ENCODE results near the gene CPA2.
A peak's percentile ranks its signal among the peaks of the same experiment; 100 is the strongest.

The CPA2 gene

DNA sequence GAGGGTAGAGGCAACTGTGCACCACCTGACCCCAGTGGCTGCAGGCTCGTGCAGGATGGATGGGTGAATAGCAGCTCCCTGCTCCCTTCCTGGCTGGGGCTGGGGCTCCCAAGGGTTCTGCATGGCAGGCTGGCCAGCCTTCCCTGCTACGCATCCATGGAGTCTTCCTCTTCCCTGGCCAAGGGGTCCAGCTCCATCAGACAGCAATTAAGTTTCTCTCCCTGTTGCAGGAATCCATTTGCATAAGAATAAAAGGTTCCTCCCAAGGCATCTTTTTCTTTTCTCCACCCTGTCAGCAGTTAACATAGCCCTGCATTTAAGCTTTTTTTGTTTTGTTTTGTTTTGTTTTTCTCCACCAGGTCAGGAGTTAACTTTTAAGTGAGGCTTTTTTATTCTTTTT, 10.0 kb upstream of the CPA2 start:
- DNase-seq: no peak

- DNase-seq: no peak
Observed at GRCh38 chr7:130258494-130259078, 8.1 kb upstream of the CPA2 start.

- no peak for DNase-seq
Observed at GRCh38 chr7:130262448-130262847, 4.2 kb upstream of the CPA2 start.

GRCh38 chr7:130263130-130263529, 3.5 kb upstream of the CPA2 start:
- no peak for DNase-seq

- no peak for DNase-seq
Observed at GRCh38 chr7:130266961-130267321, 278 bp downstream of the CPA2 start.

GRCh38 chr7:130268463-130269317, 2.0 kb downstream of the CPA2 start:
- no peak for DNase-seq

DNA sequence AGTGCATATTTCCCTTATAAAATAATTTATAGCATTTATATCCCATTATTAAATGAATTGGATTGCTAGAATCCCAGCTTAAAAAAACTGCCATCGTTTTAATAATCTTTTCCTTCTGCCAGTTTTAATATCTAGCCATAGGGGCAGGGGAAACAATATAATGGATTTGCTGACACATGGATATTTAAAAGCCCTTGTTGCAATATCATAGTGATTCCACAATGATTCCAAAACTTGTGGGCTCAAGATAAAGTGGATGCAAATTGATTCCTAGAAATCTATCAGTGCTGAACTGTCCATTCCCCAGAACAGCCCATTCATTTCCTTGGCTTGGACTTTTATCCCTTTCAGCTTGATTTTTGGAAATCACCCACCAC, 2.6 kb downstream of the CPA2 start:
- DNase-seq: no peak

GRCh38 chr7:130270947-130271800, 4.5 kb downstream of the CPA2 start:
- no peak for DNase-seq

DNA sequence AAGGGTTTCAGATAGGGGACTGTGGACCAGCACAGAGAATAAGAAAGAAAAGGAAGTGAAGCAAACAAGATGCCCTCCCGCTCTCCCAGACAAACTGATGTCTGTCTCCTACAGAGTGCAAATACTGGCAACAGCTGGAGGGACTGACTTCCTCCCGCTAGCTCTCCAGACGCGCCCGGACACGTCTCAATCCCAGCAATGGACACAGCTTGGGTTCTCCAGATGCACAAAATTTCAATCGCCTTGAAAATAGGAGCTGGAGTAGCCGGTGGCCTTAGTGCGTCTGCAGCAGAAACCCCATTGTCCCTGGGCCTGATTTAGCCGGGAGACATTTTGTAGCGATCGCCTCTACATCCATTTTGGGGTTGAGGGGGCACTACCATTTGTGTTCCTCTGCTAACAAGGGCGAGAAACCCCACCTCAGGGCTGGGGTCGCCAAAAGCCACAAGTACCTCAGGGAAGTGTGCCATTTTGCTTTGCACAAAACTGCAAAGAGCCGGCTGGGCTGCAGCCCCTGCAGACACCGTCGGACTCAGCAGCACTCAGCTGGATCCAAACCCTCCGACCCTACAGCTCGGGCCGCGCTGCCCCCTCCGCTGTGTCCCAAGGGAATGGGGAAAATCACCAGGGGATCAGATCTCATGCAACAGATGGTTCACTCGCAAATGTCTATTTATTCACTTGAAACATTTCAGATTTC, 5.9 kb downstream of the CPA2 start:
- no peak for DNase-seq

- peak; percentile 87 for DNase-seq
Observed at GRCh38 chr7:130273081-130273932, 6.6 kb downstream of the CPA2 start.

- DNase-seq: peak; percentile 42
Observed at GRCh38 chr7:130273933-130274255, 7.2 kb downstream of the CPA2 start.

DNA sequence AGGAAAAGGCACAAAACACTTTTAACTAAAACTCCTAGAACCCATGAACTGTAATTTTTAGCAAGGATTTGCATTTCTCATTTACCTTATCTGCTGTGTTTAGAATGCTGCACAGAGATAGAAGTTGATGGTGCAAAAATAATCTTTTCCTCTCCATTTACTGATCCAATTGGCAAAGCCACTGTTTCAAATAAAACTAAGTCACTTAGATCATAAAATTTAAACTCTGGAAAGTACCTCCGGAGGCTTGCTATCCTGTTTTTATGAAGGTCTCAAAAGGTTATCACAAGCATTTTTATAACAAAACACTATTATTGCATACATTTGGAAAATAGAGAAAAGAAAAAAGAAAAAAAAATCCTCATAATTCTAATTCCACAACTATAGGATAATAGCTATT, 7.6 kb downstream of the CPA2 start:
- no peak for DNase-seq

GRCh38 chr7:130274983-130275591, 8.4 kb downstream of the CPA2 start:
- peak; percentile 12 for DNase-seq

DNA sequence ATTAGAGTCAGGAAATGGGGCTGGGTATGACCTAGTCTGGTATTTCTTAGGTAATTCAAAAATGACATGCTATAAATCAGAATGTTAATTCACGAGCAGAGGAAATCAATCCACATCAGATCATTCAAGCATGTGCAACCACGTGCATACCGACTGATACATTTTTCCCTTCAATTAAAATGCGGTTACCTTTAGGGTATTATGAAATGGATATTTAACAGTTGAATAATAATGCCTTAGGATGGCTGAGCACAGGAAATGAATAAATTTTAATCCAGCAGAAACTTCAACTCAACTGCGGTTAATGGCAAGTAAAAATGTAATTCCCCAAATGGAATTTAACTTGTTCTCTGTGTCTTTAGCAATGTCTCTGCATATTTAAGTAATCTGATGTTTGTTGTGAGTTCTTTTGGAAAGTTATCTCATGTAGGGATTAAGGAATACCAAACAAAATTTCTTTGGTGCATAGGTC, 9.2 kb downstream of the CPA2 start:
- DNase-seq: no peak

DNA sequence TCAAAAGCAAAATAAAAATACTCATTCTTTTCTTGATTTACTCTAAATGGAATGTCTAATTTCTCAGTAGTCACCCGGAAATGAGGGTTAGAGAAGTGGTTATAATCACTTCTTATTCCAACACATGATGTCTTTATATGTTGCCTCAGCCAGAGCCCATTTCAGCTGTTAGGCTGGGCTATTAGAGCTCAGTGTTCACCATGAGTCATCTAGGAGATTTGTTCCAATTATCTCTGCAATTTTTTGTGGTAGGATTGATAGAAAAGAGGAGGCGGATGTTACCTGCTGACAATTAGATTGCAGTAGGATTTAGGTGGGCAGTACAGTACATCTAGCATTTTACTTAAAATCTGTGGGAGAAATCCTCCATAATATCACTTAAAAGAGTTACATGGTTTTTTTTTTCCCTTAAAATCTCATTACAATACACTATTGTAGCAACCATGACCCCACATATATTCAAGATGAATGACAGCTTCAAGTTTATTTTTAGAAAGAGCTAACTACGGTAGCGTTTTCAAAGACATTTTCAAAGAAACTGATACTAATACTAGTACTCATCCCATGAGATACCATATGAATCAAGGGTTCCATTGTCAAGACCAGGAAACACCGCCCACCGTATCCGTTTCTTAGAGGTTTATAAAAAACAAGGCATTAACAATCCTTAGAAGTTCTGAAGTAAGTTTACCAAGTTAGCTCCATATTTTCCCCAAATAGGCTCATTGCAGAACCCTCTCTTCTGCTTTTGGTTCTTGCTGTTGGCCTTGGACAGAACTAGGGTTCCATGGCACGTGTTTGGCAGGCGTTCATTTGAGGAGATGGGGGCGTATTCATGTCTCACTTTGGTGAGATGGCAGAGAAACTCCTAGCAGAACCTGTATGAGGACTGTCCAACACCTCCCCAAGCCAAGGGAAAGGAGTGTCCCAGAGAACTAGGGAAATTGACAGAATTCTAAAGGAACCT, 10.4 kb downstream of the CPA2 start:
- DNase-seq: no peak

DNA sequence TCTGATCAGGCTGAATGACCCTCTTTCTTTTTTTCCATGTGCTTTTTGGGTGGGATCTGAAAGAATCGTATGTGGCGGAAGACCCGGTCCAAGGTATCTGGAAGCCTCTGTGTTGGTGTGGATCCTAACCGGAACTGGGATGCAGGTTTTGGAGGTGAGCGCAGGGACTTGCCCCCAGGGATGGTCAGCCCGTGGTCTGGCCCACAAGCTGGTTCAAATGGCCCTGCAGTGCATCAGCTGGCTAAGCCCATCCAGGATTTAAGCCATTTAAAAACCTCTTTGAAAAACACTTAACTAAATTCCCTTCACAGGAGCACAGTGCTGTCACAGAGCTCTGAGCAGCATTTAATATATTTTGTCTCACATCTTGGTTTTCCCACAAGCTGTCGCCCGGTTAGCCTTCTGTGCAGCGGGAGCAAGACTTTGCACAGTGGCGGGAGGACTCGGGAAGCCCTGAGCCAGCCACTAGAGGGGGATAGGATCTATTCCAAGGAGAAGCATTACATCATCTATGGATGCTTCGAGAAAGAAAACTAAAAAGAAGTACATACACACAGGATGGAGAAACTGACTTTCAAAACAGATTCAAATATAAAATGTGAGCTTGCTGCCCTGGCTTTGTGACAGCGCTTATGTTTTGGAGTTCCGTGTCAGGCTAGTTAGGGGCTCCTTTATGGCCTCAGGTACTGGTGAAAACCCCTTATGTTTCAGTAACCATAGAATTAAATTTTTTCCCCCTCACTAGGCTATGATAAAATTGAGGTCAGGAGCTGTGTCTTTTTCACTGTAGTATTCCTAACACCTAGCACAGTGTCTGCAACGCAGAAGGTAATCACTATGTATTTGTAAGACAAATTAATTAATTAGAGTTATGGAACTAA, 11.3 kb downstream of the CPA2 start:
- DNase-seq: no peak

- DNase-seq: no peak
Observed at GRCh38 chr7:130278860-130279259, 12.2 kb downstream of the CPA2 start.

GRCh38 chr7:130279286-130279685, 12.6 kb downstream of the CPA2 start:
- DNase-seq: no peak

- DNase-seq: no peak
Observed at GRCh38 chr7:130279906-130280305, 13.2 kb downstream of the CPA2 start.
